Measurements from ENCODE around the gene SHISA5. TPM values are rescaled to one million over a fixed set of nuclear protein-coding genes. Genes with fewer than 3 reads are reported as not detected.

The SHISA5 gene
- total RNA-seq, 1 experiment from 2014 or later: 174 TPM

GRCh38 chr3:48528048-48528447 lies 24.1 kb upstream of the SHISA5 start:
- Histone ChIP-seq H3K27ac (ENCODE audit: insufficient read length, low read depth, low read length) (no peak overlapping the region), H2BK120ac (ENCODE audit: low read depth, low read length, poor library complexity, severe bottlenecking) (no peak overlapping the region), H3K79me2 (ENCODE audit: insufficient read depth, low read length) (no peaks in the 10 kb centered on the region), H3K14ac (ENCODE audit: insufficient read depth, low read length) (no peak overlapping the region), H3K4me1 (ENCODE audit: insufficient read depth, low read length) (no peaks in the 10 kb centered on the region), H2BK20ac (ENCODE audit: low read depth, low read length, poor library complexity, severe bottlenecking) (no peak overlapping the region), H3K4ac (ENCODE audit: low read depth, low read length) (no peak overlapping the region), H4K8ac (replicated peaks; ENCODE audit: insufficient read length, low read depth, low read length) (no peak overlapping the region), H3K79me1 (ENCODE audit: insufficient read depth, low read depth, low read length, poor library complexity, severe bottlenecking) (no peaks in the 10 kb centered on the region), H3K56ac (ENCODE audit: insufficient read length, low read depth, low read length) (no peak overlapping the region), H3K9me3 (ENCODE audit: control insufficient read depth, low read depth, low read length) (no peaks in the 10 kb centered on the region), H3K9ac (ENCODE audit: extremely low read depth, insufficient read length, low read length) (no peak overlapping the region), H2BK12ac (ENCODE audit: insufficient read length, low read depth, low read length) (no peak overlapping the region), H3T11ph (ENCODE audit: low read length) (no peak overlapping the region), H4K5ac (ENCODE audit: insufficient read length, low read depth, low read length) (no peak overlapping the region), H3K27me3 (ENCODE audit: insufficient read depth, low read length) (no peaks in the 10 kb centered on the region), H2AK5ac (ENCODE audit: insufficient read length, low read length) (no peak overlapping the region), H3K23me2 (ENCODE audit: insufficient read length, low read depth, low read length, poor library complexity, severe bottlenecking) (no peaks in the 10 kb centered on the region), H4K20me1 (ENCODE audit: control insufficient read depth, insufficient read depth, insufficient read length) (no peaks in the 10 kb centered on the region), H3K23ac (ENCODE audit: insufficient read length, low read depth, low read length) (no peak overlapping the region), H3K18ac (ENCODE audit: insufficient read length, low read depth, low read length) (no peak overlapping the region), H3K4me2 (ENCODE audit: insufficient read depth, insufficient read length, low read length) (no peak overlapping the region), H2BK5ac (ENCODE audit: insufficient read length, low read length) (no peak overlapping the region), H2AFZ (ENCODE audit: low read length) (no peak overlapping the region), H4K91ac (ENCODE audit: insufficient read length, low read depth, low read length) (no peak overlapping the region), H2BK15ac (ENCODE audit: low read depth, low read length) (no peak overlapping the region)
- no peak for DNase-seq
- H3K4me1 Mint-ChIP-seq: no peaks in the 10 kb centered on the region
- no peak overlapping the region for H3K4me3 Mint-ChIP-seq
- no CpG with 5 or more reads among the region's 9 CpGs for WGBS (ENCODE audit: extremely low coverage, insufficient read length, low lambda C conversion rate)
- peaks cover 19 to 63% (median 44%) of the 10 kb centered on the region in 3 experiments; a peak in 6 of 7 replicates for H3K36me3 Mint-ChIP-seq (ENCODE audit: insufficient read depth in 1 of 3, low read depth in 3 of 3)
- no peaks in the 10 kb centered on the region for H3K27me3 Mint-ChIP-seq (ENCODE audit: low read depth)
- no peaks in the 10 kb centered on the region; a peak in 1 of 5 replicates for H3K9me3 Mint-ChIP-seq
- no peak for TF ChIP-seq CTCF (conservative IDR thresholded peaks at IDR 0.05)
- peak overlapping the region in 1 of 3 experiments; percentile 14; a peak in 1 of 7 replicates for H3K27ac Mint-ChIP-seq

Data from H9 (cell line).